Mucosa of descending colon (tissue), 3 donors: Measurements from ENCODE around the gene ESD. TPM values are rescaled to one million over a fixed set of nuclear protein-coding genes. Genes with fewer than 3 reads are reported as not detected.

Experiments
- ATAC-seq: fragments of 200-7000 bp; cut with Tn5 transposase; one replicate; pipeline ENCODE4 v1.9.1; 2020; ENCODE audit warnings: mild to moderate bottlenecking, moderate library complexity
- DNase-seq, 3 donors: peaks; one replicate each; pipeline ENCODE4 v3.0.0-alpha.2; 2020
- H3K36me3 ChIP-seq: fragments of 200-600 bp; one replicate; pipeline ENCODE4 v1.8.0; 2021; ENCODE audit warnings: low read depth, mild to moderate bottlenecking
- H3K4me1 ChIP-seq: fragments of 200-600 bp; one replicate; pipeline ENCODE4 v1.8.0; 2021; ENCODE audit warnings: low read depth, mild to moderate bottlenecking
- H3K4me3 ChIP-seq: fragments of 200-600 bp; one replicate; pipeline ENCODE4 v1.8.0; 2021; ENCODE audit warnings: mild to moderate bottlenecking
- H3K9me3 ChIP-seq: fragments of 200-600 bp; one replicate; pipeline ENCODE4 v1.8.0; 2021; ENCODE audit warnings: mild to moderate bottlenecking
- intact Hi-C, 2 donors: fragments of 100-400 bp; cut with DNase I in 1 of 2; cut with micrococcal nuclease in 1 of 2; formaldehyde crosslinking; loops; one replicate each; pipeline versions ENCODE4 v1.11.0 to v1.11.1; 2022; cut with DNase I, micrococcal nuclease
- long read RNA-seq, 2 donors: library from polyadenylated mRNA; unstranded; transcript quantifications; one replicate each; pipeline ENCODE4 v2.0.0, GENCODE V29; 2019 to 2021
- total RNA-seq, 3 donors: library from RNA; stranded (reverse); fragmentation: NEBNext Ultra II Directional in 2 of 3; extraction: Animal tissue kit (Norgen Biotek cat#: 25700) in 2 of 3; gene quantifications; one replicate each; pipeline versions ENCODE4 v1.2.1 to v1.2.4, GENCODE V29; 2021 to 2023
- TF ChIP-seq, protein P1 (sequence below): fragments of 200-600 bp; IDR thresholded peaks from one replicate; pipeline ENCODE4 v1.8.0; 2022; ENCODE audit warnings: antibody characterized with exemption, mild to moderate bottlenecking
- donor health status: DM: no; HTN: no; CAD: no; lungs with moderate emphysema.
- donor health status: DM: no; HTN: no; CAD: no.
- donor health status: DM: no; HTN: yes; CAD: no.

ESD gene, protein sequence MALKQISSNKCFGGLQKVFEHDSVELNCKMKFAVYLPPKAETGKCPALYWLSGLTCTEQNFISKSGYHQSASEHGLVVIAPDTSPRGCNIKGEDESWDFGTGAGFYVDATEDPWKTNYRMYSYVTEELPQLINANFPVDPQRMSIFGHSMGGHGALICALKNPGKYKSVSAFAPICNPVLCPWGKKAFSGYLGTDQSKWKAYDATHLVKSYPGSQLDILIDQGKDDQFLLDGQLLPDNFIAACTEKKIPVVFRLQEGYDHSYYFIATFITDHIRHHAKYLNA
- 10 to 100 TPM; 86.1 to 98.0 (median 97.0) TPM for total RNA-seq
- long read RNA-seq, donor 1, transcript ESD-202 (10 exons, 1,192 nt) = major isoform, 46 of 60 reads
- long read RNA-seq, donor 1, partial matches to known transcripts = 8 of 60 reads
- long read RNA-seq, donor 1, other reads (novel, unspliced or antisense) = 4 of 60 reads
- long read RNA-seq, donor 2, transcript ESD-202 (10 exons, 1,192 nt) = major isoform, 89 of 114 reads
- long read RNA-seq, donor 2, partial matches to known transcripts = 12 of 114 reads
- long read RNA-seq, donor 2, other reads (novel, unspliced or antisense) = 12 of 114 reads

- peaks cover 12% of the 10 kb centered on the region for H3K4me1 ChIP-seq
- TF ChIP-seq, protein P1, sequence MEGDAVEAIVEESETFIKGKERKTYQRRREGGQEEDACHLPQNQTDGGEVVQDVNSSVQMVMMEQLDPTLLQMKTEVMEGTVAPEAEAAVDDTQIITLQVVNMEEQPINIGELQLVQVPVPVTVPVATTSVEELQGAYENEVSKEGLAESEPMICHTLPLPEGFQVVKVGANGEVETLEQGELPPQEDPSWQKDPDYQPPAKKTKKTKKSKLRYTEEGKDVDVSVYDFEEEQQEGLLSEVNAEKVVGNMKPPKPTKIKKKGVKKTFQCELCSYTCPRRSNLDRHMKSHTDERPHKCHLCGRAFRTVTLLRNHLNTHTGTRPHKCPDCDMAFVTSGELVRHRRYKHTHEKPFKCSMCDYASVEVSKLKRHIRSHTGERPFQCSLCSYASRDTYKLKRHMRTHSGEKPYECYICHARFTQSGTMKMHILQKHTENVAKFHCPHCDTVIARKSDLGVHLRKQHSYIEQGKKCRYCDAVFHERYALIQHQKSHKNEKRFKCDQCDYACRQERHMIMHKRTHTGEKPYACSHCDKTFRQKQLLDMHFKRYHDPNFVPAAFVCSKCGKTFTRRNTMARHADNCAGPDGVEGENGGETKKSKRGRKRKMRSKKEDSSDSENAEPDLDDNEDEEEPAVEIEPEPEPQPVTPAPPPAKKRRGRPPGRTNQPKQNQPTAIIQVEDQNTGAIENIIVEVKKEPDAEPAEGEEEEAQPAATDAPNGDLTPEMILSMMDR = no peak
- intact Hi-C loops = no loop called here
- peak within 1 kb of the TSS; percentile 51 for H3K4me3 ChIP-seq
- DNase-seq (peak; percentile 96 to 99 (median 96)), ATAC-seq (peak; percentile 98)
- H3K9me3 ChIP-seq = no peaks in the 10 kb centered on the region
- H3K36me3 ChIP-seq = no peaks in the 10 kb centered on the region
Measured at GRCh38 chr13:46796515-46797474, at the start of gene ESD. Gene ESD (minus strand): TSS chr13:46797161. CDS start chr13:46791413, 5,748 bp downstream.

DNA sequence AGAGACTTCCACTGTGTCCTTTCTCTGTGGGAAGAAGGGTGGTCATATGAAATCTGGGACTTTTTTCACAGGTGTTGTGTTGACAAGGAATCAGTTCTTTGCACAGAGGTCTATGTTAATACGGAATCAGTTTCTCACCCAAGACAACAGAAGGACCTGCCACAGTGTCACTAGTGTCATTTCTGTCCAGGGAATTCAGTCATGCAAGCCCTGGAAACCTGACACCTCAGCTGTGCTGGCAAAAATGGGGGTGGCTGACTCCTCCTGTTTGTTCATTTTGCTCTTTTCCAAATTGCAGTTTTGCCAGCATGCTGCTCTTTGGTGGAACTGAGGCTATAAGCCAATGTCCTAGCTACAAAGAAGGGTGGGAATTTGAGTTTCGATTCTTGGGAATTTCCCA is 49.8 kb upstream of the ESD start:
- Histone ChIP-seq H3K36me3 (no peaks in the 10 kb centered on the region), H3K9me3 (no peaks in the 10 kb centered on the region), H3K4me3 (no peak overlapping the region), H3K4me1 (no peaks in the 10 kb centered on the region)
- intact Hi-C loops = no loop called here
- no peak for ATAC-seq
- TF ChIP-seq, protein P1 = no peak
- DNase-seq = no peak

- intact Hi-C loops = no loop called here
- no peaks in the 10 kb centered on the region for H3K4me1 ChIP-seq
Measured at GRCh38 chr13:46845146-46845545, 48.2 kb upstream of the ESD start.

GRCh38 chr13:46844431-46844830 is 47.5 kb upstream of the ESD start:
- H3K9me3 ChIP-seq = no peaks in the 10 kb centered on the region
- ATAC-seq (no peak), DNase-seq (no peak)
- TF ChIP-seq, protein P1 = no peak
- no peaks in the 10 kb centered on the region for H3K4me1 ChIP-seq
- no peak overlapping the region for H3K4me3 ChIP-seq
- intact Hi-C loops = no loop called here
- no peaks in the 10 kb centered on the region for H3K36me3 ChIP-seq

More at GRCh38 chr13:46845146-46845545, 48.2 kb upstream of the ESD start:
- DNase-seq (no peak), ATAC-seq (no peak)
- Histone ChIP-seq H3K36me3 (no peaks in the 10 kb centered on the region), H3K9me3 (no peaks in the 10 kb centered on the region), H3K4me3 (no peak overlapping the region)
- TF ChIP-seq, protein P1 = no peak

DNA sequence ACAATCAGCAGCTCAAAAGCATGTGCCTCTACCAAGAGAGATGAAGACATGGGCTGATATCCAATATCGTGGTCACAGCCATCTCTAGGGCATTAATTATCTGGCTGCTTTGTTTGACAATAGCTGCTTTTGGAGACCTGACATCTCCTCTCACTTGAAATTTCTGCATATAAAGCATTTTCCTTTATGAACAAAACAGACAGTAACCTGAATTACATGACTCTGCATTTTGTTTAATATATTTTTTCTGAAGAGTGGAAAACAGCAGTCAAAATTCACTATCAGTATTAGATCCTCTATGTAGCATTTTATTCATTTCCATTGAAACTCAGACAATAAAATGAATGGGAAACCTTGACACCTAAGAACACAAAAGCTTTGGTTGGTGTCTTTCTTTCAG is 42.4 kb upstream of the ESD start:
- intact Hi-C loops = no loop called here
- H3K4me3 ChIP-seq = no peak overlapping the region

More for the DNA sequence above, 42.4 kb upstream of the ESD start:
- no peak for DNase-seq
- TF ChIP-seq, protein P1 = no peak
- Histone ChIP-seq H3K9me3 (no peaks in the 10 kb centered on the region), H3K36me3 (no peaks in the 10 kb centered on the region), H3K4me1 (no peaks in the 10 kb centered on the region)
- ATAC-seq = no peak
